ENCODE measurements around the gene USP35.

DNA sequence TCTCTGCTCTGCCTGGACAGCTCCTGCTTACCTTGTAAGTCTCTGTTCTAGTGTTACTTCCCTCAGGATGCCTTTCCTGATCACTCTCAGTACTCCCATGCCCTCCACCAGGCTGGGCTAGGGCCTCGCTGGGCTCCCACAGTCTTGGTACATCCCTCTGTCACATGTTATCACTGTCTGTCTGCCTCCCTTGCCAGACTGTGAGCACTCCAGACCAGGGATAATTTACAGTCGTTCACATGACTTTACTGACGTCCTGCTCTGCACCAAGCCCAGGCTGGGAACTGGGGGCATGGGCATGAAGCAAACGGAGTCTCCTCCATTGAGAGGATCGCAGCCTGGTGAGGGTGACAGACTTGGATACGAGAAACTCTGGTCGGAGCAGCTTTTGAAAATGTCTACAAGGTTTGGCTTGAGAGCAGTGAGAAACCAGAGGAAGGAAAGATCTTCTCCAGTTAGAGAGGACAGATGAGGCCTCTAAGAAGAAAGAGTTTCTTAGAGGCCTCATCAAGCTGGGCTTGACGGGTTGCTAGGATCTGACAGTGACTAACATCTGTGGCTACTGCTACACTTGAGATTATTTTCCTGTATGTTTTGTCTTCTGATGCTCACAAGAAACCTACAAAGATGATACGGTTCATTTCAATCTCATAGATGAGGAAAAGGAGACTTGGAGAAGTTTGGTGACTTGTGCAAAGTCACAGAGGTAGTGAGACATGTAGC lies 12.5 kb downstream of the USP35 start:
- TF ChIP-seq, protein P1, sequence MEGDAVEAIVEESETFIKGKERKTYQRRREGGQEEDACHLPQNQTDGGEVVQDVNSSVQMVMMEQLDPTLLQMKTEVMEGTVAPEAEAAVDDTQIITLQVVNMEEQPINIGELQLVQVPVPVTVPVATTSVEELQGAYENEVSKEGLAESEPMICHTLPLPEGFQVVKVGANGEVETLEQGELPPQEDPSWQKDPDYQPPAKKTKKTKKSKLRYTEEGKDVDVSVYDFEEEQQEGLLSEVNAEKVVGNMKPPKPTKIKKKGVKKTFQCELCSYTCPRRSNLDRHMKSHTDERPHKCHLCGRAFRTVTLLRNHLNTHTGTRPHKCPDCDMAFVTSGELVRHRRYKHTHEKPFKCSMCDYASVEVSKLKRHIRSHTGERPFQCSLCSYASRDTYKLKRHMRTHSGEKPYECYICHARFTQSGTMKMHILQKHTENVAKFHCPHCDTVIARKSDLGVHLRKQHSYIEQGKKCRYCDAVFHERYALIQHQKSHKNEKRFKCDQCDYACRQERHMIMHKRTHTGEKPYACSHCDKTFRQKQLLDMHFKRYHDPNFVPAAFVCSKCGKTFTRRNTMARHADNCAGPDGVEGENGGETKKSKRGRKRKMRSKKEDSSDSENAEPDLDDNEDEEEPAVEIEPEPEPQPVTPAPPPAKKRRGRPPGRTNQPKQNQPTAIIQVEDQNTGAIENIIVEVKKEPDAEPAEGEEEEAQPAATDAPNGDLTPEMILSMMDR (IDR thresholded peaks at IDR 0.05; ENCODE audit: low read depth, low read length) = no peak
- TF ChIP-seq MYC (IDR thresholded peaks at IDR 0.05; ENCODE audit: low read depth, low read length) = no peak

Measured in NB4 (cell line).